H1 (cell line): ENCODE results near the gene GABRB2. TPM values are rescaled to one million over a fixed set of nuclear protein-coding genes. Genes with fewer than 3 reads are reported as not detected.

Experiments used
- CTCF ChIA-PET: fragments of 300-600 bp; sonication (Branson Sonifier 250); formaldehyde crosslinking; loops from one replicate; lab custom pipeline; 2021; ENCODE audit not compliant: partially characterized antibody; lab: Charles Lee
- POLR2A ChIA-PET: fragments of 300-600 bp; sonication (Branson Sonifier 250); formaldehyde crosslinking; loops from one replicate; lab custom pipeline; 2021; ENCODE audit warnings: inconsistent platforms; ENCODE audit not compliant: partially characterized antibody; lab: Charles Lee
- DNase-seq, 2 experiments: peaks; one replicate each; pipeline versions ENCODE4 v3.0.0 to v3.0.0-alpha.2; 2010 to 2022; ENCODE audit warnings: low spot score in 2 of 2, low read depth in 1 of 2, mixed read lengths in 1 of 2
- FAIRE-seq: peaks from 2 replicates; lab custom pipeline; 2011; peaks lifted over from hg19 to GRCh38; lab: Jason Lieb, UNC
- H2AFZ ChIP-seq: 2 replicates; pipeline ENCODE4 v1.8.1; 2012; ENCODE audit warnings: low read length, inconsistent platforms
- H2AK5ac ChIP-seq: 2 replicates; pipeline ENCODE4 v1.6.1; 2013; ENCODE audit warnings: low read depth, low read length
- H2BK120ac ChIP-seq: replicated peaks from 2 replicates; pipeline ENCODE3; 2013; ENCODE audit warnings: low read depth, low read length, inconsistent platforms
- H2BK12ac ChIP-seq: 2 replicates; pipeline ENCODE4 v1.6.1; 2013; ENCODE audit warnings: low read depth, low read length
- H2BK15ac ChIP-seq: 2 replicates; pipeline ENCODE4 v1.6.1; 2013; ENCODE audit warnings: low read length
- H2BK20ac ChIP-seq: 2 replicates; pipeline ENCODE4 v1.6.1; 2013; ENCODE audit warnings: low read length
- H2BK5ac ChIP-seq: 2 replicates; pipeline ENCODE4 v1.6.1; 2013; ENCODE audit warnings: low read depth, low read length
- H3K14ac ChIP-seq: 2 replicates; pipeline ENCODE4 v1.6.1; 2013; ENCODE audit warnings: inconsistent platforms; ENCODE audit not compliant: insufficient read length
- H3K18ac ChIP-seq: 2 replicates; pipeline ENCODE4 v1.6.1; 2013; ENCODE audit warnings: low read length; ENCODE audit errors: extremely low read depth
- H3K23ac ChIP-seq: 2 replicates; pipeline ENCODE4 v1.6.1; 2013; ENCODE audit warnings: inconsistent platforms; ENCODE audit not compliant: insufficient read length
- H3K23me2 ChIP-seq: 2 replicates; pipeline ENCODE4 v1.6.1; 2013; ENCODE audit warnings: low read depth, low read length
- H3K27ac ChIP-seq: 2 replicates; pipeline ENCODE4 v1.6.1; 2011; ENCODE audit warnings: low read depth, low read length, inconsistent platforms
- H3K27me3 ChIP-seq, 4 experiments: replicated peaks in 1 of 4; 1 replicate in 1 of 4; 2 replicates in 3 of 4; pipeline versions ENCODE4 v1.6.1 to v1.8.1; 2011 to 2013; ENCODE audit warnings: low read length in 3 of 4, mild to moderate bottlenecking in 3 of 4, inconsistent platforms in 2 of 4, mixed read lengths in 2 of 4, moderate library complexity in 1 of 4; ENCODE audit not compliant: control insufficient read depth in 3 of 4, insufficient read depth in 3 of 4; ENCODE audit errors: extremely low read depth in 1 of 4
- H3K36me3 ChIP-seq, 4 experiments: 2 replicates each; pipeline versions ENCODE4 v1.6.1 to v1.8.1; 2011 to 2013; ENCODE audit warnings: mild to moderate bottlenecking in 4 of 4, low read length in 3 of 4, moderate library complexity in 2 of 4, control low read depth in 1 of 4, inconsistent platforms in 1 of 4; ENCODE audit not compliant: insufficient read depth in 4 of 4, control insufficient read depth in 2 of 4
- H3K4ac ChIP-seq: replicated peaks from 2 replicates; pipeline ENCODE3; 2013; ENCODE audit warnings: low read length, low read depth, mixed read lengths, inconsistent platforms; ENCODE audit not compliant: insufficient read length
- H3K4me1 ChIP-seq, 4 experiments: replicated peaks in 1 of 4; 1 replicate in 1 of 4; 2 replicates in 3 of 4; pipeline versions ENCODE4 v1.6.1 to v1.8.1; 2011 to 2013; ENCODE audit warnings: low read length in 3 of 4, inconsistent platforms in 2 of 4, mixed read lengths in 1 of 4; ENCODE audit not compliant: insufficient read depth in 4 of 4, control insufficient read depth in 3 of 4
- H3K4me2 ChIP-seq, 2 experiments: 2 replicates each; pipeline versions ENCODE4 v1.6.1 to v1.8.1; 2011 to 2013; ENCODE audit warnings: low read depth in 2 of 2, low read length in 2 of 2, control low read depth in 1 of 2, inconsistent platforms in 1 of 2, mild to moderate bottlenecking in 1 of 2; ENCODE audit not compliant: insufficient read depth in 1 of 2
- H3K4me3 ChIP-seq, 4 experiments: fragments of 200-600, 300-600 bp in 1 of 4; sonication (generic), shearing (Covaris generic), sonication (Bioruptor Twin) in 1 of 4; 2 replicates each; pipeline versions ENCODE4 v1.5.1 to v1.8.1; 2011 to 2016; ENCODE audit warnings: low read length in 4 of 4, low read depth in 3 of 4, control low read depth in 2 of 4, inconsistent platforms in 2 of 4, mild to moderate bottlenecking in 2 of 4, mixed read lengths in 1 of 4, moderate library complexity in 1 of 4; ENCODE audit not compliant: insufficient read depth in 2 of 4; ENCODE audit errors: extremely low read depth in 1 of 4
- H3K56ac ChIP-seq: replicated peaks from 2 replicates; pipeline ENCODE3; 2013; ENCODE audit warnings: low read depth, mild to moderate bottlenecking, mixed read lengths, low read length, inconsistent platforms; ENCODE audit not compliant: insufficient read length
- H3K79me1 ChIP-seq: 2 replicates; pipeline ENCODE4 v1.6.1; 2013; ENCODE audit warnings: low read depth, low read length, control low read depth
- H3K79me2 ChIP-seq, 2 experiments: 2 replicates each; pipeline versions ENCODE4 v1.6.1 to v1.8.1; 2012 to 2013; ENCODE audit warnings: low read length in 2 of 2, mild to moderate bottlenecking in 2 of 2, inconsistent platforms in 1 of 2; ENCODE audit not compliant: insufficient read depth in 2 of 2, control insufficient read depth in 1 of 2
- H3K9ac ChIP-seq, 4 experiments: replicated peaks in 1 of 4; 1 replicate in 1 of 4; 2 replicates in 3 of 4; pipeline versions ENCODE4 v1.6.1 to v1.8.1; 2011 to 2013; ENCODE audit warnings: low read depth in 3 of 4, low read length in 3 of 4, control low read depth in 2 of 4, mild to moderate bottlenecking in 2 of 4, moderate library complexity in 2 of 4, inconsistent platforms in 1 of 4; ENCODE audit errors: extremely low read depth in 1 of 4
- H3K9me3 ChIP-seq, 2 experiments: 2 replicates each; pipeline versions ENCODE4 v1.6.1 to v1.8.1; 2012 to 2013; ENCODE audit warnings: mild to moderate bottlenecking in 2 of 2, moderate library complexity in 2 of 2, control low read depth in 1 of 2, inconsistent platforms in 1 of 2, low read depth in 1 of 2, low read length in 1 of 2, mixed read lengths in 1 of 2; ENCODE audit not compliant: insufficient read depth in 2 of 2
- H4K20me1 ChIP-seq, 2 experiments: replicated peaks in 1 of 2; 2 replicates each; pipeline versions ENCODE3 to v1.8.1; 2011 to 2013; ENCODE audit warnings: inconsistent platforms in 2 of 2, low read length in 2 of 2, mild to moderate bottlenecking in 1 of 2; ENCODE audit not compliant: insufficient read depth in 2 of 2, control insufficient read depth in 1 of 2
- H4K5ac ChIP-seq: 2 replicates; pipeline ENCODE4 v1.6.1; 2013; ENCODE audit warnings: low read length, low read depth, mixed read lengths, inconsistent platforms; ENCODE audit not compliant: insufficient read length
- H4K8ac ChIP-seq: 2 replicates; pipeline ENCODE4 v1.8.0; 2013; ENCODE audit warnings: mild to moderate bottlenecking, moderate library complexity, low read length, inconsistent platforms; ENCODE audit not compliant: insufficient read depth; ENCODE audit errors: extremely low read depth
- H4K91ac ChIP-seq: replicated peaks from 2 replicates; pipeline ENCODE3; 2013; ENCODE audit warnings: low read length, mixed read lengths, inconsistent platforms; ENCODE audit not compliant: insufficient read length
- ASH2L ChIP-seq: fragments of 200-600, 300-600 bp; sonication (generic); IDR thresholded peaks from one replicate; pipeline ENCODE4 v1.7.1; 2017; ENCODE audit warnings: low read length
- CBX5 ChIP-seq: fragments of 300-800, 300-1000 bp; sonication (generic); IDR thresholded peaks from 2 replicates; pipeline ENCODE4 v1.7.1; 2016; ENCODE audit warnings: antibody characterized with exemption, low read length, low read depth
- CEBPB ChIP-seq: IDR thresholded peaks from 2 replicates; pipeline ENCODE4 v1.6.1; 2012; ENCODE audit warnings: low read depth, low read length
- GABPA ChIP-seq: IDR thresholded peaks from 2 replicates; pipeline ENCODE4 v1.6.1; 2011; ENCODE audit warnings: mild to moderate bottlenecking, low read length, moderate library complexity, borderline replicate concordance; ENCODE audit not compliant: insufficient read depth
- HDAC6 ChIP-seq: IDR thresholded peaks from one replicate; pipeline ENCODE4 v1.7.1; 2012; ENCODE audit warnings: low read depth, mild to moderate bottlenecking, inconsistent platforms, low read length, moderate library complexity
- JUND ChIP-seq: IDR thresholded peaks from 2 replicates; pipeline ENCODE4 v1.6.1; 2011; ENCODE audit warnings: mild to moderate bottlenecking, improper control_type of control experiment, low read length
- KDM1A ChIP-seq: fragments of 200-600, 300-600 bp; sonication (generic); IDR thresholded peaks from 2 replicates; pipeline ENCODE4 v1.7.1; 2016; ENCODE audit warnings: mild to moderate bottlenecking, low read length, borderline replicate concordance
- PHF8 ChIP-seq: fragments of 200-600 bp; sonication (generic); conservative IDR thresholded peaks from 2 replicates; pipeline ENCODE4 v1.7.1; 2012; ENCODE audit warnings: low read depth, mild to moderate bottlenecking, inconsistent platforms, low read length, moderate library complexity
- POLR2A ChIP-seq, 2 experiments: IDR thresholded peaks; 1 replicate in 1 of 2; 2 replicates in 1 of 2; pipeline ENCODE4 v1.6.1; 2011; ENCODE audit warnings: low read depth in 2 of 2, low read length in 2 of 2, mild to moderate bottlenecking in 2 of 2; ENCODE audit errors: control extremely low read depth in 1 of 2
- SIN3A ChIP-seq, 2 experiments: IDR thresholded peaks in 1 of 2; conservative IDR thresholded peaks in 1 of 2; 2 replicates each; pipeline ENCODE4 v1.6.1; 2011 to 2012; ENCODE audit warnings: low read length in 2 of 2, improper control_type of control experiment in 1 of 2, low read depth in 1 of 2, mild to moderate bottlenecking in 1 of 2
- SP4 ChIP-seq: IDR thresholded peaks from 2 replicates; pipeline ENCODE4 v1.6.1; 2012; ENCODE audit warnings: low read length, inconsistent platforms
- SRF ChIP-seq: IDR thresholded peaks from 2 replicates; pipeline ENCODE4 v1.6.1; 2011; ENCODE audit warnings: mild to moderate bottlenecking, low read depth, low read length, moderate library complexity
- whole genome bisulfite sequencing, 2 experiments: shearing (Covaris generic) in 1 of 2; methylation state at CpG; one replicate each; pipeline versions ENCODE4 v1.1.6 to v1.1.7; 2013 to 2015; ENCODE audit warnings: low lambda C conversion rate in 2 of 2, mixed read lengths in 2 of 2, inconsistent platforms in 1 of 2, low coverage in 1 of 2, missing lambda C conversion rate in 1 of 2; ENCODE audit not compliant: insufficient replicate concordance in 2 of 2, insufficient coverage in 1 of 2, insufficient read length in 1 of 2; ENCODE audit errors: extremely low coverage in 1 of 2, missing lambda C conversion rate in 1 of 2; 5-methylcytosine and 5-hydroxymethylcytosine counted together
- polyA plus RNA-seq, 7 experiments: library from polyadenylated mRNA; depleted of rRNA in 3 of 7; stranded (reverse) in 5 of 7; unstranded in 2 of 7; fragments of >200 nt in 5 of 7; fragments of 200-250 nt in 2 of 7; gene quantifications; 1 replicate in 5 of 7; 2 replicates in 1 of 7; 4 replicates in 1 of 7; pipeline versions ENCODE4 v1.2.1 to v1.2.3, GENCODE V29; 2011 to 2013; ENCODE audit warnings: missing spikeins in 2 of 7, mixed read lengths in 2 of 7
- total RNA-seq: library from RNA; stranded (reverse); fragmentation: NEBNext Ultra II Directional; extraction: Animal tissue kit (Norgen Biotek cat#: 25700); gene quantifications from 2 replicates; pipeline ENCODE4 v1.2.1, GENCODE V29; 2021
- TF ChIP-seq, protein P1 (sequence below): IDR thresholded peaks from 2 replicates; pipeline ENCODE4 v1.6.1; 2011; ENCODE audit warnings: low read depth, mild to moderate bottlenecking, low read length; ENCODE audit not compliant: insufficient read depth
- TF ChIP-seq, protein P2 (sequence below): IDR thresholded peaks from 2 replicates; pipeline ENCODE4 v1.6.1; 2011; ENCODE audit warnings: low read length, improper control_type of control experiment

Gene GABRB2
- total and polyA plus RNA-seq, 2 of the 8 experiments (the other 6 are each of a cell fraction or from before 2014, with no cell fraction given) = 0.54 to 1.9 TPM

DNA sequence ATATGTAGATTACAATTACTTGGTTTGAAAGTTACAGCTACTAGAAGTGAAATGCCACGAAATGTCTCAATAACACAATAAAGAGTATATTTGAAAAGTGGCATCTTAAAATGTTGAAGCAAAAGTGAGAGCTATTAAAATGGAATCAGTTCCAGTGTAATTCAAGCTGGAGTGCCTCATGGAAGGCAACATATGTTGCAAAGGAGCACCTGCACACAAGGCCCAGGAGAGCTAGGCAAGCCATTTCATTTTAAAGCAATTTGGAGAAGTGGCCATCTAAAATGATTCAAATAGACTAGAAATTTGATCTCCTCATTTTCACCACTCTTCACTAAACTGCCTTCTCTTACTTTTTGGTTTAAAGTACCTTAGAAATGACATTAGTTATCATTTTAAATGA lies 167.8 kb downstream of the GABRB2 start:
- H2BK5ac ChIP-seq = no peak overlapping the region
- H3K4me2 ChIP-seq = no peak overlapping the region
- no peaks in the 10 kb centered on the region for H3K9me3 ChIP-seq
- H4K8ac ChIP-seq = no peak overlapping the region
- no peak overlapping the region for H3K23ac ChIP-seq
- H2BK20ac ChIP-seq = no peak overlapping the region
- FAIRE-seq = no peak
- H3K79me2 ChIP-seq = no peaks in the 10 kb centered on the region
- no peak overlapping the region for H4K5ac ChIP-seq
- H4K91ac ChIP-seq = no peak overlapping the region
- CTCF ChIA-PET = no interaction called here
- DNase-seq = no peak
- H3K79me1 ChIP-seq = no peaks in the 10 kb centered on the region
- H3K4me3 ChIP-seq = no peak overlapping the region
- WGBS, 2 experiments = 81% methylated on average over 1 of the region's 1 CpG; no CpG with 5 or more reads in 1 of the 2 experiments
- H2AK5ac ChIP-seq = no peak overlapping the region
- no peak overlapping the region for H3K27ac ChIP-seq
- H4K20me1 ChIP-seq = no peaks in the 10 kb centered on the region
- no peaks in the 10 kb centered on the region for H3K36me3 ChIP-seq
- no peak overlapping the region for H2BK12ac ChIP-seq
- no peaks in the 10 kb centered on the region for H3K27me3 ChIP-seq
- no peak overlapping the region for H3K56ac ChIP-seq
- no peak overlapping the region for H3K14ac ChIP-seq
- H2BK120ac ChIP-seq = no peak overlapping the region
- H3K18ac ChIP-seq = no peak overlapping the region
- POLR2A ChIA-PET = no interaction called here
- H2BK15ac ChIP-seq = no peak overlapping the region
- no peak overlapping the region for H3K4ac ChIP-seq
- H3K9ac ChIP-seq = no peak overlapping the region
- H3K4me1 ChIP-seq = no peaks in the 10 kb centered on the region; a peak in 1 of 7 replicates
- no peaks in the 10 kb centered on the region for H3K23me2 ChIP-seq
- no peak overlapping the region for H2AFZ ChIP-seq
- TF ChIP-seq KDM1A = no peak
- TF ChIP-seq CEBPB = no peak
- no peak for TF ChIP-seq CBX5
- no peak for TF ChIP-seq ASH2L
- TF ChIP-seq GABPA = no peak
- no peak for TF ChIP-seq HDAC6
- no peak for TF ChIP-seq POLR2A (IDR thresholded peaks at IDR 0.05; ENCODE audit: control extremely low read depth in 1 of 2, low read depth in 2 of 2, low read length in 2 of 2)
- no peak for TF ChIP-seq SIN3A (conservative IDR thresholded peaks at IDR 0.05 in 1 of 2, IDR thresholded peaks at IDR 0.05 in 1 of 2; ENCODE audit: low read depth in 1 of 2, low read length in 2 of 2)
- no peak for TF ChIP-seq SRF
- TF ChIP-seq, protein P1, sequence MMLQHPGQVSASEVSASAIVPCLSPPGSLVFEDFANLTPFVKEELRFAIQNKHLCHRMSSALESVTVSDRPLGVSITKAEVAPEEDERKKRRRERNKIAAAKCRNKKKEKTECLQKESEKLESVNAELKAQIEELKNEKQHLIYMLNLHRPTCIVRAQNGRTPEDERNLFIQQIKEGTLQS = no peak
- TF ChIP-seq PHF8 = no peak
- TF ChIP-seq JUND = no peak
- TF ChIP-seq, protein P2, sequence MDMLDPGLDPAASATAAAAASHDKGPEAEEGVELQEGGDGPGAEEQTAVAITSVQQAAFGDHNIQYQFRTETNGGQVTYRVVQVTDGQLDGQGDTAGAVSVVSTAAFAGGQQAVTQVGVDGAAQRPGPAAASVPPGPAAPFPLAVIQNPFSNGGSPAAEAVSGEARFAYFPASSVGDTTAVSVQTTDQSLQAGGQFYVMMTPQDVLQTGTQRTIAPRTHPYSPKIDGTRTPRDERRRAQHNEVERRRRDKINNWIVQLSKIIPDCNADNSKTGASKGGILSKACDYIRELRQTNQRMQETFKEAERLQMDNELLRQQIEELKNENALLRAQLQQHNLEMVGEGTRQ = no peak
- no peak for TF ChIP-seq SP4
